Central memory CD4-positive, alpha-beta T cell (primary cell): ENCODE results near the gene EYS.

Experiments
- DNase-seq: peaks from one replicate; pipeline ENCODE4 v3.0.0; 2022

EYS gene

GRCh38 chr6:64213697-64214096 lies 1493.3 kb downstream of the EYS start:
- no peak for DNase-seq

- no peak for DNase-seq
These were observed 1509.8 kb downstream of the EYS start for GRCh38 chr6:64197246-64197645.

GRCh38 chr6:64186592-64186991 lies 1520.4 kb downstream of the EYS start:
- DNase-seq, result no peak

- DNase-seq, result no peak
These were observed 1521.4 kb downstream of the EYS start for GRCh38 chr6:64185621-64186020.

GRCh38 chr6:64175296-64175695 lies 1531.7 kb downstream of the EYS start:
- no peak for DNase-seq

GRCh38 chr6:64170316-64170715 lies 1536.7 kb downstream of the EYS start:
- no peak for DNase-seq

- no peak for DNase-seq
These were observed 1546.5 kb downstream of the EYS start for GRCh38 chr6:64160486-64160885.

- no peak for DNase-seq
These were observed 1552.0 kb downstream of the EYS start for GRCh38 chr6:64155063-64155462.

- no peak for DNase-seq
These were observed 1560.2 kb downstream of the EYS start for GRCh38 chr6:64146876-64147275.

GRCh38 chr6:64146094-64146493 lies 1560.9 kb downstream of the EYS start:
- DNase-seq, result no peak

- no peak for DNase-seq
These were observed 1561.4 kb downstream of the EYS start for GRCh38 chr6:64145658-64146057.

- DNase-seq, result no peak
These were observed 1563.9 kb downstream of the EYS start for GRCh38 chr6:64143101-64143500.

GRCh38 chr6:64141680-64142079 lies 1565.3 kb downstream of the EYS start:
- DNase-seq, result no peak

- DNase-seq, result no peak
These were observed 1578.6 kb downstream of the EYS start for GRCh38 chr6:64128301-64129024.

GRCh38 chr6:64123761-64124633 lies 1583.0 kb downstream of the EYS start:
- no peak for DNase-seq

GRCh38 chr6:64122712-64123375 lies 1584.2 kb downstream of the EYS start:
- no peak for DNase-seq

GRCh38 chr6:64121011-64121565 lies 1585.9 kb downstream of the EYS start:
- no peak for DNase-seq

- no peak for DNase-seq
These were observed 1593.3 kb downstream of the EYS start for GRCh38 chr6:64113704-64114103.

GRCh38 chr6:64104051-64104450 lies 1603.0 kb downstream of the EYS start:
- no peak for DNase-seq

GRCh38 chr6:64103480-64103879 lies 1603.5 kb downstream of the EYS start:
- DNase-seq, result no peak

GRCh38 chr6:64100702-64101303 lies 1606.2 kb downstream of the EYS start:
- no peak for DNase-seq

GRCh38 chr6:64090352-64090751 lies 1616.7 kb downstream of the EYS start:
- DNase-seq, result no peak

- DNase-seq, result no peak
These were observed 1621.9 kb downstream of the EYS start for GRCh38 chr6:64085126-64085525.
